GM21737 (cell line): ENCODE data around the gene MERTK.
"Not testable (repeated sequence)": the region's sequence is repeated elsewhere in the genome, so short reads cannot be mapped to it uniquely, and the experiment has no call there.

Experiments
- ATAC-seq: cut with Tn5 transposase; IDR thresholded peaks from one replicate; pipeline ENCODE4 v1.9.1; 2021; ENCODE audit warnings: mild to moderate bottlenecking, moderate library complexity; ENCODE audit not compliant: unreplicated experiment

The MERTK gene

GRCh38 chr2:112034924-112035323, 136.5 kb downstream of the MERTK start:
- no peak for ATAC-seq

- no peak for ATAC-seq
Observed at GRCh38 chr2:112035786-112036185, 137.4 kb downstream of the MERTK start.

- not testable (repeated sequence) for ATAC-seq
Observed at GRCh38 chr2:112039556-112039955, 141.1 kb downstream of the MERTK start.

DNA sequence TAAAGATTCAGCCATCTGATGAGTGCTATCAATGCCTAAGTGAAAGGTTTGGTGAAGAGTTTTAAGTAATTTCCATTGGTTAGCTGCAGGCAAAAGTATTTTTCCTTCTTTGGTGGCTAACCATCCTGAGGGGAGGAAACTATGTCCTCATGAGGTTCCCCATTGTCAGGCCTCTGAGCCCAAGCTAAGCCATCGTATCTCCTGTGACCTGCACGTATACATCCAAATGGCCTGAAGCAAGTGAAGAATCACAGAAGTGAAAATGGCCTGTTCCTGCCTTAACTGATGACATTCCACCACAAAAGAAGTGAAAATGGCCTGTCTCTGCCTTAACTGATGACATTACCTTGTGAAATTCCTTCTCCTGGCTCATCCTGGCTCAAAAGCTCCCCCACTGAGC, 141.7 kb downstream of the MERTK start:
- not testable (repeated sequence) for ATAC-seq

DNA sequence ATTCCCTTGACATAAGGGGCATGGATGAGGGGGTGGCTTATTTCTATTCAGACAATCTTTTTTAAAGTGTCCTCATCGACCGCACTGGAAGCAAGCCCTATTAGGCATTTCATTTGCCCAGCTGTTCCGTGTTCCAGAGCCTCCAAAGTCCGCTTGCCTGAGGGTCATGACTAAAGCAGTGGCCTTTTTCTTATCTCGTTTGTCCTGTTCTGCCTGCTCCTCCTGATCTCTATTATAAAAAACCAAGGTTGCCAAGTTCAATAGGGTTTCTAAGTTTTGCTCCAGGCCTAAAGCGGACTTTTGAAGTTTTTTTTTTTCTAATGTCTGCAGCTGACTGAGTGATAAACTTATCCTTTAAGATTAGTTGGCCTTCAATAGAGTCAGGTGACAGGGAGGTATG, 143.1 kb downstream of the MERTK start:
- not testable (repeated sequence) for ATAC-seq

- no peak for ATAC-seq
Observed at GRCh38 chr2:112045446-112046014, 147.1 kb downstream of the MERTK start.

- ATAC-seq, result no peak
Observed at GRCh38 chr2:112046231-112046630, 147.8 kb downstream of the MERTK start.

GRCh38 chr2:112047537-112048235, 149.3 kb downstream of the MERTK start:
- no peak for ATAC-seq

DNA sequence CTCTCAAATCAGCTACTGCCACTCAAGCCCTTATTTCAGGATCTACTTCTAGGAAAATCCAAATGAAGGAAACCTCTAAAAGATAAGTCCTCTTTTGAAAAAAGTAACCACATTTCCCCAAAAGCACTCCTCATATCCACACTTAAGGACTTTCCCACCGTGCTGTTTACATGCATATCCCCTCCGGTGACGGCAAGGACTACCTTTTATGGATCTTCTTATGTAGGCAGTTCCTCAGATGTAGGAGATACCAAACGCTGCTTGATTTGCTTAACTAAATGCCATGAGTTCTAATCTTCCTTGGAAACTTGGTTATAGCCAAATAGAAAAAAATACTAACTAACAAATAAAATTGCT, 149.8 kb downstream of the MERTK start:
- no peak for ATAC-seq

- no peak for ATAC-seq
Observed at GRCh38 chr2:112048887-112049286, 150.5 kb downstream of the MERTK start.

- no peak for ATAC-seq
Observed at GRCh38 chr2:112050316-112050715, 151.9 kb downstream of the MERTK start.

GRCh38 chr2:112053917-112054846, 155.8 kb downstream of the MERTK start:
- ATAC-seq, result peak; percentile 58

GRCh38 chr2:112054847-112055729, 156.7 kb downstream of the MERTK start, which contains the start of gene TMEM87B:
TSS of gene TMEM87B (plus strand) at chr2:112055269. CDS start at chr2:112055592, 323 bp downstream.
- peak; percentile 46 for ATAC-seq

DNA sequence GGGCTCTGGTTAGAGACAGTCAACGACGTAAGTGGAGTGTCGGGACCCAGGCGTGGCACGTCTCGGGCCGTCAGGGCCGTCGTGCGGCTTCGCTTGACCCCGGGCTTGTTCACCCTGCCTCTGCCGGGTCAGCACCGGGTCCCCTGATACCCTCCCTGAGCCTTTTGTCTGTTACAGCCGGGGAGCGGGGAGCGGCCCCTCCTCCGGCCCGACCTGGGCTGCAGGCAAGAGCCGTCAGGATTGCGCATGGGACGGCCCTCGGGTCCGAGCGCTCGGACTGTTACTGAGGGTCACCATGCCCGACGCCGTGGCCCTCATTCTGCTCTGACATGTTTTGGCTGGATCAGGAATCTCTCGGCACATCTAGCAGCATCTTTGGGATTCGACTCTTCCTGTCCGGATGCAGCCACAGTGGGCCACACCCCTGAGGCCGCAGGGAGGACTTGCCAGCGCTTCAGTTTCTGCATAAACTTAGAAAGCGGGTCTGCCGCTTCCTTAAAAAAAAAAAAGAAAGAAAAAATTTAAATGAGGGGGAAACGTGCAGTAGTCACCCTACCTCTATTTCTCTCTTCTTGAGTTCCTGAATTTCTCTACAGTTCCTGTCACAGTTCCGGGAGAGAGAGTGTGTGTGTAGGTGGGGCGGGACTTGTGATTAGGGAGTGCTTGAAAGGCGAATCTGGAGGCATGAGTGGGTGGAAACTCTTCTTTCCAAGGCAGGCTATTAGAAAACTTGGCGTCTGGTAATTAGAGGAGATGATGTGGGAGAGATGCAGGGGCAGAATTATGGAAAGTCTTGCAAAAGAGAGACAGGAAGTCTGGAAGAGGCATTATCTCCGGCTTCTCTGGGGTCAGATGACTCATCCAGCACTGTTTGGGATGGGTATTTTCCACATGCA, 157.6 kb downstream of the MERTK start:
- ATAC-seq, result peak; percentile 0

DNA sequence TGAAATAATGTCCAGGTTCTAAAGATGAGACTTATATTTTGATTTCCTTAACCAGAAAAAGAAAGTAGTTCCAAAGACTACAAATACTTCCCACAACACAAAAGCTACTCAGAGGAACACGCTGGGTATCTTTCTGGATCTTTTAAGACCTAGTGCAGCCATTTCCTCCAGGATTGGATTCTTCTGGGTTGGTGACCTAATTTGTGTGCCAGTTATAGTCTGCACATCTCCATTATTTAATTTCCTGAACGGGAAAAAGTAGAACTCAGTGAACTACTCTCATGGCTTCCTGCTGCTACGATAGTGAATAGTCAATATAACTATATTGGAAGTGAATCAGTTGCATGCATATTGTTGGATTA, 158.2 kb downstream of the MERTK start:
- ATAC-seq, result no peak

DNA sequence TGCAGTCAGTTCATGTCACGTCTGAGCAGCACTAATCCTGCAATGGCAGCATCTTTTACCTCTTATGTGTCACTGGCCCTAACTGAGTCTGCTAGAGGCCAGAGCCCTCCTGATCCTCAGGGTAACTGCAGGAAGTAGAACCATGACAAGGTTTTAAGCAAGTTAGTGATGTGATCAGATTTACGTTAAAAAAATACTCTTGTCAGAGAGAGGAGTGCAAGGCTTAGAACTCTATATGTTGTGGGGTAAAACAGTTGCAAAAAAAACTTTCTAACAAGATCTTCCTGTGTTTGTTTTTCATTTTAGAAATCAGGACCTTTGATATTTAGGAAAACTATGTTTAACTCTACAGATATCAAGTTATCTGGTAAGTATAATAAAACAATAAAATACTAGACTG, 161.3 kb downstream of the MERTK start:
- ATAC-seq, result no peak

DNA sequence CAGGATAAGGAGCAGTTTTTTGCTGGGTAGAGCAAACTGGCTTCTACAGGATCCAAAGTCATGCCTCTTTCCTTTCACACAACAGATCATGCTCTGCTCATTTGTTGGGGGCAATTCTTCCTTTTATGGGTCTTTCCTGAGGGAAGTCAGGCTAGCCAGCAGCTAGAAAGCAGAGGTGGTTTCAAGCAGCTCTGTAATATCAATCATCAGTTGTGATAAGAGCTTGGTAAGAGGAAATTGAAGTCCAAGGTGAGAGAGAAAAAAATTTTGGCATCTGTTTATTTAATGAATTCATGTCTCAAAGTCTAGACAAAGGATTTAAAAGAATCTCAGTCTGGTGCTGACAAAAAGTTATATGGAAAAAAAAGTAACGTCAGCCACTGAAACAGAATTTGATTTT, 162.9 kb downstream of the MERTK start:
- no peak for ATAC-seq

- ATAC-seq, result no peak
Observed at GRCh38 chr2:112061840-112062239, 163.4 kb downstream of the MERTK start.

DNA sequence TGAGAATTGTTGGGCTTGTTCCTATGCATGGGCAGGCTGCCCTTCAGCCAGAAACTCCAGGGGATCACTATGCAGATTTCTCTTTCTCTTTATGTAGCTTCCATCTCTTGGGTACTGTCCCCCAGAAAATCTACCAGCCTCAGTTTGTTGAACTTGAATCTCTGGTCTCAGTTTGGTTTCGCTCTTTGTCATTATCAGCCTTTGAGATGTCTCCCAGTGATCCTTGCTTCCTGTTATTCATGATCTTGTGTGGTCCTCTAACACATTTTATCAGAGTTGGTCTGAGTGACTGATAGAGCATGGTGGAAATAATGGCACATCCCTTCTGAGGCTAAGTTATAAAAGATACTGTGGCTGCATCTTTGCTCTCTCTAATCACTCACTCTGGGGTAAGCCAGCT, 164.5 kb downstream of the MERTK start:
- no peak for ATAC-seq

DNA sequence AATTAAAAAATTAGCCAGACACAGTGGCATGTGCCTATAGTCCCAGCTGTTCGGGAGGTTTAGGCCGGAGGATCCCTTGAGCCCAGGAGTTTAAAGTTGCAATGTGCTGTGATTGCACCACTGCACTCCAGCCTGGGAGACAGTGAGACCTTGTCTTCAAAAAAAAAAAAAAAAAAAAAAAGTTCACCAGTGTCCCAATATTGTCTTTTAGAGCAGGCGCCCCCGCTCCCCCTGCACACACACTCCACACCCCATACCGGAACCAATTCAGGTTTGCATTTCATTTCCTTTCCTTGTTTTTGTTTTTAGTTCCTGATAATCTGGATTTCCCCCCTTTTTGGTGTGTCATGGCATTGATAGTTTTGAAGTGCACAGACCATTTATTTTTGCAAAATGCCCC, 167.1 kb downstream of the MERTK start:
- ATAC-seq, result no peak
